Sigmoid colon (tissue), 7 donors: Measurements from ENCODE around the gene RALA. TPM values are rescaled to one million over a fixed set of nuclear protein-coding genes. Genes with fewer than 3 reads are reported as not detected.

Source experiments
- DNase-seq: peaks from one replicate; pipeline ENCODE4 v3.0.0-alpha.2; 2019
- H3K27ac ChIP-seq, 4 donors: fragments of 200-600 bp; sonication (generic); one replicate each; pipeline ENCODE4 v1.5.1; 2016 to 2019; ENCODE audit warnings: mild to moderate bottlenecking in 1 of 4
- H3K27me3 ChIP-seq, 3 donors: fragments of 200-600 bp; sonication (generic); one replicate each; pipeline ENCODE4 v1.5.1; 2019; ENCODE audit warnings: mild to moderate bottlenecking in 1 of 3
- H3K36me3 ChIP-seq, 4 donors: fragments of 200-600 bp; sonication (generic); one replicate each; pipeline ENCODE4 v1.5.1; 2016 to 2019
- H3K4me1 ChIP-seq, 4 donors: fragments of 200-600 bp; sonication (generic); one replicate each; pipeline ENCODE4 v1.5.1; 2017 to 2019
- H3K4me3 ChIP-seq, 4 donors: fragments of 200-600 bp; sonication (generic); one replicate each; pipeline ENCODE4 v1.5.1; 2017 to 2019; ENCODE audit warnings: mild to moderate bottlenecking in 2 of 4, moderate library complexity in 1 of 4
- H3K9me3 ChIP-seq, 4 donors: fragments of 200-600 bp in 3 of 4; sonication (generic) in 3 of 4; one replicate each; pipeline versions ENCODE4 v1.5.1 to v1.6.1; 2013 to 2019
- EP300 ChIP-seq, 4 donors: sonication (generic); formaldehyde crosslinking; IDR thresholded peaks; one replicate each; pipeline ENCODE4 v1.6.1; 2017; ENCODE audit warnings: antibody characterized with exemption in 4 of 4
- POLR2A ChIP-seq, 2 donors: fragments of 450-650 bp; IDR thresholded peaks; one replicate each; pipeline ENCODE4 v1.6.1; 2016; ENCODE audit warnings: antibody characterized with exemption in 2 of 2, mild to moderate bottlenecking in 2 of 2, moderate library complexity in 2 of 2
- POLR2AphosphoS5 ChIP-seq, 4 donors: sonication (generic); formaldehyde crosslinking; IDR thresholded peaks; one replicate each; pipeline ENCODE4 v1.6.1; 2017; ENCODE audit warnings: antibody characterized with exemption in 4 of 4
- WGBS, 2 donors: extraction: QIAGEN DNeasy Blood & Tissue Kit; methylation state at CpG; one replicate each; pipeline ENCODE4 v1.1.7; 2013; 5-methylcytosine and 5-hydroxymethylcytosine counted together
- intact Hi-C: fragments of 100-400 bp; cut with DNase I; formaldehyde crosslinking; loops from one replicate; pipeline ENCODE4 v1.15.1; 2023
- polyA plus RNA-seq, 3 donors: library from polyadenylated mRNA; stranded (reverse); fragments of 200-250 nt; gene quantifications; one replicate each; pipeline ENCODE4 v1.2.3, GENCODE V29; 2013
- total RNA-seq, 4 donors: library from RNA; depleted of rRNA; stranded (reverse); fragments of >200 nt; gene quantifications; one replicate each; pipeline ENCODE4 v1.1.0, GENCODE V29; 2016
- TF ChIP-seq, protein P1 (sequence below), 4 experiments: fragments of 450-650 bp in 3 of 4; fragments of 200-600 bp in 1 of 4; IDR thresholded peaks; one replicate each; pipeline ENCODE4 v1.5.1; 2016 to 2019; ENCODE audit warnings: antibody characterized with exemption in 4 of 4, mild to moderate bottlenecking in 3 of 4, moderate library complexity in 2 of 4
- donor health status: healthy with polysubstance abuse.
- donor health status: Bipolar disorder and iron deficiency.
- donor health status: healthy.

Gene RALA
- total and polyA plus RNA-seq, 7 donors, result 11.5 to 68.0 (median 19.6) TPM

DNA sequence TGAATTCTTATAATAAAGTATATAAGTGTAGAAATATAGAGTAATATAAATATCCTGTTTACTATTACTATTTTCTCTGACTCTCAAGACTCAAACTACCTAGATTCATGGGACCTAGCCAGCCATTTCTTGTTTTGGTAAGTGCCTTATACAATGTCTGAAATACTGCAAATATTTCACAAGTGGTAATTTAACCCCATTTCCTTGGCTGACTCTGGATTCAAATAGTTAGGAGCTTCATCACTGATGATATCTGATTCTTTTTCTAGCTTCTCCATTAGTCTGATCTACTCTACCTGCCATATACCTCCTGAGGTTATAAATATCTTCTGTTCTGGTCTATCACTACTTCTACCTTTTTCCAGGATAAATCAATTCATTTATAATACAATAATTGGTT, 6.4 kb upstream of the RALA start:
- Histone ChIP-seq H3K27ac (no peak overlapping the region), H3K4me1 (peaks cover 0 to 1% (median 0%) of the 10 kb centered on the region in 4 donors), H3K9me3 (no peaks in the 10 kb centered on the region), H3K36me3 (no peaks in the 10 kb centered on the region), H3K27me3 (peaks cover 0 to 12% (median 0%) of the 10 kb centered on the region in 3 donors), H3K4me3 (no peak overlapping the region)
- no peak for TF ChIP-seq EP300 (IDR thresholded peaks at IDR 0.05)
- no peak for TF ChIP-seq POLR2A (IDR thresholded peaks at IDR 0.05)
- TF ChIP-seq POLR2AphosphoS5 (IDR thresholded peaks at IDR 0.05), result no peak
- TF ChIP-seq, protein P1, sequence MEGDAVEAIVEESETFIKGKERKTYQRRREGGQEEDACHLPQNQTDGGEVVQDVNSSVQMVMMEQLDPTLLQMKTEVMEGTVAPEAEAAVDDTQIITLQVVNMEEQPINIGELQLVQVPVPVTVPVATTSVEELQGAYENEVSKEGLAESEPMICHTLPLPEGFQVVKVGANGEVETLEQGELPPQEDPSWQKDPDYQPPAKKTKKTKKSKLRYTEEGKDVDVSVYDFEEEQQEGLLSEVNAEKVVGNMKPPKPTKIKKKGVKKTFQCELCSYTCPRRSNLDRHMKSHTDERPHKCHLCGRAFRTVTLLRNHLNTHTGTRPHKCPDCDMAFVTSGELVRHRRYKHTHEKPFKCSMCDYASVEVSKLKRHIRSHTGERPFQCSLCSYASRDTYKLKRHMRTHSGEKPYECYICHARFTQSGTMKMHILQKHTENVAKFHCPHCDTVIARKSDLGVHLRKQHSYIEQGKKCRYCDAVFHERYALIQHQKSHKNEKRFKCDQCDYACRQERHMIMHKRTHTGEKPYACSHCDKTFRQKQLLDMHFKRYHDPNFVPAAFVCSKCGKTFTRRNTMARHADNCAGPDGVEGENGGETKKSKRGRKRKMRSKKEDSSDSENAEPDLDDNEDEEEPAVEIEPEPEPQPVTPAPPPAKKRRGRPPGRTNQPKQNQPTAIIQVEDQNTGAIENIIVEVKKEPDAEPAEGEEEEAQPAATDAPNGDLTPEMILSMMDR (IDR thresholded peaks at IDR 0.05), result no peak
- DNase-seq, result no peak
- intact Hi-C loops, result no loop called here

DNA sequence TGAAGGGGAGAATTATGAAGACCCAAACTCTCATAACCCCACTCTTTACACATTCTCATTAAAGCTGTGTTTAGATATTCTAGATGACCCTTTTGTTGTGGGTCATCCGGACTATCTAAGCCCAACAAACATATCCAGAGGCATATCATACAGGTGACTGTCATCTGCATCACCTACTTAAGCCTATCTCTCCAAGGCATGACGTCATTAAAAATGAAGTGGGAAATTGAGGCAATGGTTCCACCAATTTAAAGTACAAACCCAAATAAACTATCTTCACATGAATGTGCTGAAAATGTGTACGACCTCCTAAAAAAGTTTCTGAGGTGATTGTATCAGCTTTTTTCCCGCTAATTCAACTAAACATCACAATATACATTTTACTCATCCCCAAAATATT, 4.5 kb upstream of the RALA start:
- 88 to 89% methylated on average over 4 of the region's 4 CpGs for WGBS, 2 donors
- peaks cover 0 to 10% (median 4%) of the 10 kb centered on the region in 4 donors for H3K4me1 ChIP-seq
- no peak overlapping the region for H3K4me3 ChIP-seq
- no peaks in the 10 kb centered on the region for H3K36me3 ChIP-seq
- TF ChIP-seq EP300 (IDR thresholded peaks at IDR 0.05) (no peak), POLR2AphosphoS5 (IDR thresholded peaks at IDR 0.05) (no peak), POLR2A (IDR thresholded peaks at IDR 0.05) (no peak)
- DNase-seq, result no peak
- no peaks in the 10 kb centered on the region for H3K9me3 ChIP-seq
- H3K27me3 ChIP-seq, result peaks cover 0 to 7% (median 0%) of the 10 kb centered on the region in 3 donors
- intact Hi-C loops, result no loop called here
- H3K27ac ChIP-seq, result no peak overlapping the region

DNA sequence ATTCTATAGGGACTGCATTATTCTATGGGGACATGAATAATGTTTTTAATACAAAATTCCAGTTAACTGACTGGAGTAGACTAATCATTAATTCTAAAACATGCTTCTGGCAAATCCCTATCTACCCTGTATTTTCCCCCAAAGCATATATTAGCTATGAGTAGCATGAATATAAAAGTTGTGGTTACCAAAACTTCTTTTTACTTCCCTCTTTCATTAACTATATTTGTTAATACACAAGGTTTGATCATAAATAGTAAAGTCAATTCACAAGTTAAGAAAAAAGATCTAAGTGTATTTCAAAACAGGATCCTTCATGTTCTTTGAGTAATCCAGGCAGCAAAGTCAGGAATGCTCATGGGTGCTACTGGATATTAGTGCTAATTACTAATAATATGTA, 2.9 kb upstream of the RALA start:
- Histone ChIP-seq H3K9me3 (no peaks in the 10 kb centered on the region), H3K4me1 (peaks cover 0 to 23% (median 18%) of the 10 kb centered on the region in 4 donors), H3K36me3 (no peaks in the 10 kb centered on the region), H3K27me3 (no peaks in the 10 kb centered on the region), H3K27ac (no peak overlapping the region), H3K4me3 (no peak overlapping the region)
- DNase-seq, result no peak
- intact Hi-C loops, result no loop called here
- TF ChIP-seq, protein P1 (IDR thresholded peaks at IDR 0.05), result no peak

DNA sequence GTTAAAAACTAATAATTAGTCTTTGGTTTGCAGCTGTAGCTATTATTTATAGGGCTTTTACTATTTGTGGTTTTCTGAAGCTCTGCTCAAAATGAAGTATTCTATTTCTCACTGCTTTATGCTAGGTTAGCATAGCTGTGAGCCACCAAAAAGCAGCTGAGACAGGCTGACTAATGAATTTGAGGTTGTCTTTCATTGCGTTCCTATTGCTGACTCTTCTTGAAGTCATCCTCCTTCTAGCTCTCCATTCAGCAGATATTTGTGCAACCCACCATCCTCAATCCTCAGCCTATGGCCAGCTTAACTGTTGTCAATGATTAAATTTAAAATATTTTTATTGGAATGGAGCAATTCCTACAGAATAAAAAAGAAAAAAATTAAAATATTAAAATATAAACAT, 2.1 kb upstream of the RALA start:
- TF ChIP-seq, protein P1 (IDR thresholded peaks at IDR 0.05), result no peak
- no peak for TF ChIP-seq POLR2A (IDR thresholded peaks at IDR 0.05)
- no peak for TF ChIP-seq POLR2AphosphoS5 (IDR thresholded peaks at IDR 0.05)
- no peak for TF ChIP-seq EP300 (IDR thresholded peaks at IDR 0.05)
- no peaks in the 10 kb centered on the region for H3K27me3 ChIP-seq
- no peak overlapping the region for H3K4me3 ChIP-seq
- WGBS, 2 donors, result 80 to 89% methylated on average over 1 of the region's 1 CpG
- H3K27ac ChIP-seq, result no peak overlapping the region
- intact Hi-C loops, result no loop called here
- peaks cover 0 to 31% (median 23%) of the 10 kb centered on the region in 4 donors for H3K4me1 ChIP-seq
- no peak for DNase-seq
- no peaks in the 10 kb centered on the region for H3K36me3 ChIP-seq
- H3K9me3 ChIP-seq, result no peaks in the 10 kb centered on the region

DNA sequence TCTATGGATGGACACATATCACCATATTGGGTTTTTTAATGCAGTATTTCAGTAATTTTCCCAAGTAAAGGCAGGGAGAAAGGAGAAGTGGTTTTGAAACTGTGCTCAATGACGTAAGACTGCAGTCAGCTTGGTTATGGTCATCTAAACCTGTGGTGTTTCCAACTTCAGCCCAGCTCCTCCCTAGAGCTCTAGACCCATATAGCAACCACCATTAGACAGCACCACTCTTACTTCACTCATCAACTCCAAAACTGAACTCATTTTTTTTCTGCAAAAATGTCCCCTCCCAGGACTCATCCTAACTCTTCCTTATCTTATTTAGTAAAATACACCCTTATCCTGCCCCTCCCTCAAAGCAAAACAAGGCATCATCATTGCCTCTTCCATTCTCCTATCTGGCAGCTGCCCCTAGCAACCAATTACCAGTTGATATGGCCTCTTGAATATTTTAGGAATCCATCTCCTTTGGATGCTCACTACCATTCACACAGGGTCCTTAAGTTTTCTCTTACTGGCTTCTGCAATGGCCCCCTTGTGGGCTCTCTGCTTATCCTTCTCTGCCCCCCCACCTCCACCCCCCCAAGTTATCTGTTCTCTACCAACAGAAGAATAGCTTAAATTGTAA, 1.5 kb upstream of the RALA start:
- Histone ChIP-seq H3K9me3 (no peaks in the 10 kb centered on the region), H3K27me3 (no peaks in the 10 kb centered on the region), H3K4me1 (peaks cover 0 to 35% (median 24%) of the 10 kb centered on the region in 4 donors), H3K4me3 (no peak overlapping the region), H3K36me3 (no peaks in the 10 kb centered on the region), H3K27ac (peak overlapping the region in 2 of 4 donors; percentile 88 to 90)
- WGBS, 2 donors, result 67 to 97% methylated on average over 1 of the region's 1 CpG
- DNase-seq, result no peak
- TF ChIP-seq POLR2AphosphoS5 (IDR thresholded peaks at IDR 0.05), result no peak
- TF ChIP-seq, protein P1 (IDR thresholded peaks at IDR 0.05), result no peak
- TF ChIP-seq EP300 (IDR thresholded peaks at IDR 0.05), result no peak
- no peak for TF ChIP-seq POLR2A (IDR thresholded peaks at IDR 0.05)
- intact Hi-C loops, result loop anchor here (2.0 kb wide), 2 partner anchors 39 to 111 kb away; no protein-coding TSS in a partner anchor
